IMR-90 (cell line): ENCODE results near the gene SART1. TPM values are rescaled to one million over a fixed set of nuclear protein-coding genes. Genes with fewer than 3 reads are reported as not detected.

Experiments used
- ATAC-seq: fragments of 200-7000 bp; cut with Tn5 transposase; 2 replicates; pipeline ENCODE4 v1.9.1; 2020; ENCODE audit warnings: low read depth, mild to moderate bottlenecking, moderate library complexity
- BruUV-seq: library from RNA; stranded (reverse); fragments of 400-500 nt; replicated peaks from 2 replicates; lab custom pipeline; 2021; lab: Mats Ljungman, UMichigan
- CTCF ChIA-PET: fragments of 300-600 bp; formaldehyde crosslinking; extraction: SDS; loops from one replicate; lab custom pipeline; 2021; ENCODE audit warnings: antibody characterized with exemption; lab: Yijun Ruan, JAX
- POLR2A ChIA-PET: fragments of 300-600 bp; sonication (Branson Sonifier 250); formaldehyde crosslinking; loops from one replicate; lab custom pipeline; 2022; ENCODE audit warnings: antibody characterized with exemption; ENCODE audit not compliant: unreplicated experiment; lab: Charles Lee
- DNase-seq: peaks from one replicate; pipeline ENCODE4 v3.0.0; 2013
- H2AFZ ChIP-seq: replicated peaks from 2 replicates; pipeline ENCODE3; 2013; ENCODE audit warnings: low read length, mild to moderate bottlenecking; ENCODE audit not compliant: poor library complexity
- H2AK5ac ChIP-seq: 2 replicates; pipeline ENCODE4 v1.6.1; 2013; ENCODE audit warnings: low read depth, low read length, inconsistent platforms
- H2AK9ac ChIP-seq: replicated peaks from 2 replicates; pipeline ENCODE3; 2013; ENCODE audit warnings: mild to moderate bottlenecking, low read depth, low read length, moderate library complexity; ENCODE audit not compliant: poor library complexity
- H2BK120ac ChIP-seq: 2 replicates; pipeline ENCODE4 v1.6.1; 2013; ENCODE audit warnings: low read depth, low read length, inconsistent platforms
- H2BK15ac ChIP-seq: 3 replicates; pipeline ENCODE4 v1.6.1; 2013; ENCODE audit warnings: low read depth, low read length, inconsistent platforms
- H2BK20ac ChIP-seq: 2 replicates; pipeline ENCODE4 v1.6.1; 2013; ENCODE audit warnings: low read depth, mild to moderate bottlenecking, inconsistent platforms, low read length, moderate library complexity
- H2BK5ac ChIP-seq: 2 replicates; pipeline ENCODE4 v1.6.1; 2013; ENCODE audit warnings: mild to moderate bottlenecking, low read depth, low read length, inconsistent platforms; ENCODE audit not compliant: poor library complexity, severe bottlenecking
- H3K14ac ChIP-seq: replicated peaks from 2 replicates; pipeline ENCODE4 v1.6.1; 2013; ENCODE audit warnings: low read depth, low read length, inconsistent platforms
- H3K18ac ChIP-seq: 2 replicates; pipeline ENCODE4 v1.6.1; 2013; ENCODE audit warnings: low read depth, low read length, control low read depth
- H3K23ac ChIP-seq: 2 replicates; pipeline ENCODE4 v1.6.1; 2013; ENCODE audit warnings: low read depth, low read length, inconsistent platforms
- H3K27ac ChIP-seq: 2 replicates; pipeline ENCODE4 v1.5.1; 2013; ENCODE audit warnings: mild to moderate bottlenecking, control low read depth, low read length; ENCODE audit not compliant: insufficient read depth
- H3K27me3 ChIP-seq: 2 replicates; pipeline ENCODE4 v1.6.1; 2013; ENCODE audit warnings: low read length; ENCODE audit not compliant: control insufficient read depth, insufficient read depth
- H3K36me3 ChIP-seq: 2 replicates; pipeline ENCODE4 v1.6.1; 2013; ENCODE audit warnings: low read length, mixed read lengths; ENCODE audit not compliant: control insufficient read depth, insufficient read depth
- H3K4ac ChIP-seq: 2 replicates; pipeline ENCODE4 v1.6.1; 2013; ENCODE audit warnings: low read depth, low read length, inconsistent platforms
- H3K4me1 ChIP-seq: 2 replicates; pipeline ENCODE4 v1.6.1; 2013; ENCODE audit warnings: low read length, mixed read lengths; ENCODE audit not compliant: control insufficient read depth, insufficient read depth
- H3K4me2 ChIP-seq: 2 replicates; pipeline ENCODE4 v1.6.1; 2013; ENCODE audit warnings: low read depth, mild to moderate bottlenecking, control low read depth, low read length, moderate library complexity
- H3K4me3 ChIP-seq: 2 replicates; pipeline ENCODE4 v1.5.1; 2013; ENCODE audit warnings: low read depth, mild to moderate bottlenecking, control low read depth, low read length, moderate library complexity; ENCODE audit not compliant: insufficient read depth
- H3K56ac ChIP-seq: 2 replicates; pipeline ENCODE4 v1.6.1; 2013; ENCODE audit warnings: low read length, inconsistent platforms; ENCODE audit not compliant: insufficient read depth; ENCODE audit errors: extremely low read depth
- H3K79me1 ChIP-seq, 2 experiments: 2 replicates each; pipeline ENCODE4 v1.6.1; 2013; ENCODE audit warnings: low read length in 2 of 2, inconsistent platforms in 1 of 2, low read depth in 1 of 2
- H3K9ac ChIP-seq: 2 replicates; pipeline ENCODE4 v1.6.1; 2013; ENCODE audit warnings: low read depth, low read length, control low read depth
- H3K9me1 ChIP-seq: 2 replicates; pipeline ENCODE4 v1.6.1; 2013; ENCODE audit warnings: low read length, inconsistent platforms; ENCODE audit not compliant: insufficient read depth
- H3K9me3 ChIP-seq: 2 replicates; pipeline ENCODE4 v1.6.1; 2013; ENCODE audit warnings: low read length; ENCODE audit not compliant: control insufficient read depth, insufficient read depth
- H4K20me1 ChIP-seq: 2 replicates; pipeline ENCODE4 v1.6.1; 2013; ENCODE audit warnings: low read length, inconsistent platforms; ENCODE audit not compliant: insufficient read depth
- H4K5ac ChIP-seq: 2 replicates; pipeline ENCODE4 v1.6.1; 2013; ENCODE audit warnings: mild to moderate bottlenecking, low read depth, low read length, control low read depth
- H4K8ac ChIP-seq, 2 experiments: 2 replicates each; pipeline ENCODE4 v1.6.1; 2013; ENCODE audit warnings: low read depth in 2 of 2, low read length in 2 of 2, control low read depth in 1 of 2, inconsistent platforms in 1 of 2
- H4K91ac ChIP-seq: 2 replicates; pipeline ENCODE4 v1.6.1; 2013; ENCODE audit warnings: low read depth, low read length, inconsistent platforms; ENCODE audit not compliant: insufficient read depth
- BHLHE40 ChIP-seq: fragments of 150-350 bp; IDR thresholded peaks from 2 replicates; pipeline ENCODE4 v1.6.1; 2016; ENCODE audit warnings: mild to moderate bottlenecking, low read depth, low read length
- CEBPB ChIP-seq: IDR thresholded peaks from 2 replicates; pipeline ENCODE4 v1.6.1; 2012; ENCODE audit warnings: low read depth, low read length, improper control_type of control experiment
- CHD1 ChIP-seq: IDR thresholded peaks from 2 replicates; pipeline ENCODE4 v1.6.1; 2012; ENCODE audit warnings: low read depth, low read length, improper control_type of control experiment
- ELK1 ChIP-seq: fragments of 150-350 bp; IDR thresholded peaks from 2 replicates; pipeline ENCODE4 v1.6.1; 2016; ENCODE audit warnings: low read depth, mild to moderate bottlenecking, low read length, moderate library complexity, borderline replicate concordance
- FOS ChIP-seq: fragments of 150-350 bp; IDR thresholded peaks from 2 replicates; pipeline ENCODE4 v1.6.1; 2016; ENCODE audit warnings: low read depth, low read length
- MAFK ChIP-seq: IDR thresholded peaks from 2 replicates; pipeline ENCODE4 v1.6.1; 2012; ENCODE audit warnings: low read depth, low read length, improper control_type of control experiment
- MAZ ChIP-seq: IDR thresholded peaks from 2 replicates; pipeline ENCODE4 v1.6.1; 2012; ENCODE audit warnings: low read depth, mild to moderate bottlenecking, low read length, improper control_type of control experiment, moderate library complexity, borderline replicate concordance
- MXI1 ChIP-seq: IDR thresholded peaks from 2 replicates; pipeline ENCODE4 v1.6.1; 2012; ENCODE audit warnings: low read depth, mild to moderate bottlenecking, low read length, moderate library complexity, borderline replicate concordance
- NFE2L2 ChIP-seq: fragments of 150-350 bp; IDR thresholded peaks from 2 replicates; pipeline ENCODE4 v1.6.1; 2016; ENCODE audit warnings: low read depth, mild to moderate bottlenecking, low read length
- POLR2A ChIP-seq: IDR thresholded peaks from 2 replicates; pipeline ENCODE4 v1.6.1; 2012; ENCODE audit warnings: mild to moderate bottlenecking, low read depth, low read length
- RAD21 ChIP-seq: IDR thresholded peaks from 2 replicates; pipeline ENCODE4 v1.6.1; 2012; ENCODE audit warnings: low read length, improper control_type of control experiment
- RCOR1 ChIP-seq: IDR thresholded peaks from 2 replicates; pipeline ENCODE4 v1.6.1; 2012; ENCODE audit warnings: mild to moderate bottlenecking, low read length, improper control_type of control experiment; ENCODE audit not compliant: insufficient replicate concordance
- RFX5 ChIP-seq: IDR thresholded peaks from 2 replicates; pipeline ENCODE4 v1.8.0; 2012; ENCODE audit warnings: low read depth, mild to moderate bottlenecking, low read length, moderate library complexity
- SMC3 ChIP-seq: fragments of 150-350 bp; IDR thresholded peaks from 2 replicates; pipeline ENCODE4 v1.6.1; 2016; ENCODE audit warnings: low read depth, mild to moderate bottlenecking, antibody characterized with exemption, low read length, moderate library complexity
- WGBS, 2 experiments: methylation state at CpG; one replicate each; pipeline versions ENCODE4 v1.1.5 to v1.1.7; 2013; ENCODE audit warnings: missing lambda C conversion rate in 2 of 2; ENCODE audit not compliant: insufficient read length in 1 of 2; ENCODE audit errors: extremely low coverage in 2 of 2; 5-methylcytosine and 5-hydroxymethylcytosine counted together
- dilution Hi-C: fragments of 300-500 bp; cut with HindIII; formaldehyde crosslinking; loops from one replicate; pipeline ENCODE4 v1.14.3; 2018; ENCODE audit warnings: low sequenced_read_pairs; ENCODE audit not compliant: unreplicated experiment
- in situ Hi-C: fragments of 300-500 bp; cut with MboI; formaldehyde crosslinking; loops from 3 replicates; pipeline ENCODE4 v1.14.3; 2019; ENCODE audit warnings: low sequenced_read_pairs, inconsistent platforms, mixed read lengths
- intact Hi-C: fragments of 100-400 bp; cut with micrococcal nuclease; formaldehyde crosslinking; loops from 2 replicates; pipeline ENCODE4 v1.10.0; 2022
- polyA plus RNA-seq, 3 experiments: library from polyadenylated mRNA; depleted of rRNA; stranded (reverse); fragments of >200 nt; gene quantifications; 2 replicates each; pipeline ENCODE4 v1.2.3, GENCODE V29; 2012; ENCODE audit warnings: low replicate concordance in 1 of 3
- total RNA-seq: library from RNA; depleted of rRNA; stranded (reverse); fragments of >200 nt; gene quantifications from 2 replicates; pipeline ENCODE4 v1.2.3, GENCODE V29; 2012
- TF ChIP-seq, protein P1 (sequence below): conservative IDR thresholded peaks from 2 replicates; pipeline ENCODE4 v1.5.1; 2012; ENCODE audit warnings: mild to moderate bottlenecking, low read depth, low read length, improper control_type of control experiment
- TF ChIP-seq, protein P2 (sequence below): fragments of 150-350 bp; IDR thresholded peaks from 2 replicates; pipeline ENCODE4 v1.6.1; 2017; ENCODE audit warnings: mild to moderate bottlenecking, antibody characterized with exemption, low read length, low read depth

The SART1 gene
- total and polyA plus RNA-seq, 2 of the 4 experiments (the other 2 are of a cell fraction): 25.5 to 43.5 TPM

- intact Hi-C loops: loop anchor here (2.0 kb wide), 1 partner anchor 42 kb away; no protein-coding TSS in a partner anchor
Measured at GRCh38 chr11:66003291-66003690, 41.8 kb downstream of the SART1 start.

More at GRCh38 chr11:66003291-66003690, 41.8 kb downstream of the SART1 start:
- in situ Hi-C loops: no loop called here
- peak overlapping the region; percentile 20; the same call in 1 of the 2 replicates for H2AK5ac ChIP-seq
- POLR2A ChIA-PET: no interaction called here
- H2BK20ac ChIP-seq: no peak overlapping the region
- no peak overlapping the region for H4K91ac ChIP-seq
- no peak overlapping the region for H3K4ac ChIP-seq
- H2BK120ac ChIP-seq: no peak overlapping the region
- no peak overlapping the region for H3K14ac ChIP-seq
- peaks cover 33 to 49% of the 10 kb centered on the region in 2 experiments for H3K79me1 ChIP-seq
- 61% methylated on average over 3 of the region's 6 CpGs; no CpG with 5 or more reads in 1 of the 2 experiments for WGBS, 2 experiments
- H3K4me3 ChIP-seq: peak overlapping the region; percentile 71
- no peak overlapping the region for H3K9ac ChIP-seq
- BruUV-seq: no TSS peak
- H2AK9ac ChIP-seq: peak overlapping the region; percentile 99
- DNase-seq: no peak
- ATAC-seq: no peak
- dilution Hi-C loops: no loop called here
- H4K8ac ChIP-seq: peak overlapping the region in 1 of 2 experiments; percentile 77; a peak in 1 of 4 replicates
- no peaks in the 10 kb centered on the region for H3K9me3 ChIP-seq
- no peak overlapping the region for H4K5ac ChIP-seq
- peaks cover 11% of the 10 kb centered on the region for H4K20me1 ChIP-seq
- CTCF ChIA-PET: no interaction called here
- H2AFZ ChIP-seq: no peak overlapping the region
- no peak overlapping the region for H2BK15ac ChIP-seq
- H3K27me3 ChIP-seq: no peaks in the 10 kb centered on the region
- peaks cover 26% of the 10 kb centered on the region for H3K36me3 ChIP-seq
- H3K18ac ChIP-seq: no peak overlapping the region
- no peak overlapping the region for H3K23ac ChIP-seq
- 0 out of 2 replicates have a peak, but pooled peaks cover 3% of the 10 kb centered on the region for H3K9me1 ChIP-seq
- peak overlapping the region; percentile 78; the same call in 1 of the 2 replicates for H3K27ac ChIP-seq
- no peak overlapping the region; the same call in 1 of the 2 replicates for H3K56ac ChIP-seq
- H3K4me1 ChIP-seq: no peaks in the 10 kb centered on the region
- TF ChIP-seq CEBPB (no peak), POLR2A (no peak), CHD1 (no peak), BHLHE40 (no peak), ELK1 (no peak), SMC3 (no peak), RFX5 (no peak), RCOR1 (no peak), RAD21 (no peak), MXI1 (no peak), MAZ (no peak), NFE2L2 (no peak), MAFK (no peak), FOS (no peak)
- TF ChIP-seq, protein P1, sequence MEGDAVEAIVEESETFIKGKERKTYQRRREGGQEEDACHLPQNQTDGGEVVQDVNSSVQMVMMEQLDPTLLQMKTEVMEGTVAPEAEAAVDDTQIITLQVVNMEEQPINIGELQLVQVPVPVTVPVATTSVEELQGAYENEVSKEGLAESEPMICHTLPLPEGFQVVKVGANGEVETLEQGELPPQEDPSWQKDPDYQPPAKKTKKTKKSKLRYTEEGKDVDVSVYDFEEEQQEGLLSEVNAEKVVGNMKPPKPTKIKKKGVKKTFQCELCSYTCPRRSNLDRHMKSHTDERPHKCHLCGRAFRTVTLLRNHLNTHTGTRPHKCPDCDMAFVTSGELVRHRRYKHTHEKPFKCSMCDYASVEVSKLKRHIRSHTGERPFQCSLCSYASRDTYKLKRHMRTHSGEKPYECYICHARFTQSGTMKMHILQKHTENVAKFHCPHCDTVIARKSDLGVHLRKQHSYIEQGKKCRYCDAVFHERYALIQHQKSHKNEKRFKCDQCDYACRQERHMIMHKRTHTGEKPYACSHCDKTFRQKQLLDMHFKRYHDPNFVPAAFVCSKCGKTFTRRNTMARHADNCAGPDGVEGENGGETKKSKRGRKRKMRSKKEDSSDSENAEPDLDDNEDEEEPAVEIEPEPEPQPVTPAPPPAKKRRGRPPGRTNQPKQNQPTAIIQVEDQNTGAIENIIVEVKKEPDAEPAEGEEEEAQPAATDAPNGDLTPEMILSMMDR: no peak
- TF ChIP-seq, protein P2, sequence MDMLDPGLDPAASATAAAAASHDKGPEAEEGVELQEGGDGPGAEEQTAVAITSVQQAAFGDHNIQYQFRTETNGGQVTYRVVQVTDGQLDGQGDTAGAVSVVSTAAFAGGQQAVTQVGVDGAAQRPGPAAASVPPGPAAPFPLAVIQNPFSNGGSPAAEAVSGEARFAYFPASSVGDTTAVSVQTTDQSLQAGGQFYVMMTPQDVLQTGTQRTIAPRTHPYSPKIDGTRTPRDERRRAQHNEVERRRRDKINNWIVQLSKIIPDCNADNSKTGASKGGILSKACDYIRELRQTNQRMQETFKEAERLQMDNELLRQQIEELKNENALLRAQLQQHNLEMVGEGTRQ: no peak
- no peak overlapping the region for H2BK5ac ChIP-seq
- H3K4me2 ChIP-seq: peak overlapping the region; percentile 91
